HG03135 (cell line): ENCODE results near the gene BAMBI.

Source experiments
- ATAC-seq: cut with Tn5 transposase; IDR thresholded peaks from one replicate; pipeline ENCODE4 v1.9.1; 2021; ENCODE audit warnings: mild to moderate bottlenecking, moderate library complexity; ENCODE audit not compliant: unreplicated experiment

Gene BAMBI

DNA sequence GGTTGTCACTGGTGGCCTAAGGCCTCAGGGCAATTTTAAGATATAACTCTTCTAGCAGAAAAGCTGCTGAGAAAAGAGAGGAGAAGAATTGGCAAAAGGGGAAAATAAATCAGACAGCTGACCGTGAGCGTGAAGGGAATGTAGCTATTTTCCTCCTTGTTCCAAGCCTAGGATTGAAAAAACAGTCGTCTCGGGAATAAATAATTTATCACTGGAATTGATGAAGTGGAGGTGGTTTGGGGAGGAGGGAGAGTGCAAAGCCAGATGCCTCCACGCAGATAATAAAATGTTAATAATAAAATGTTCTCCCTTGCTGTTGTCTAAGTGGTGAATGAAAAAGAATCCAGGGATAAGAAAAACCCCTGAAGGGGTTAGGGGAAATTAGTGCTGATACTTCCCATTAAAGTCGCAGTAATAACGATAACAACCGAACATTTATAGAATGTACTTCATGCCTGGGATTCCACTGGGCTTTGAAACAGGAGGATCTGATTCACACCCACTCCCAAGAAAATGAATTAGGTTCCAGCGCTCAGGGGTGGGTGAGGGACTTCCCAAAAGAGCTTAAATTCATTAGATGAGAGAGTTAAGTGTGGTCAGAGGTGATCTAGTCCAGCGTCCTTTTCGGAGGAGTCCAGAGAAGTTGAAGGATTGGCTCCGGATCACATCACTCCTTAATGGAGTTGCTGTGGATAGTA lies 27.3 kb downstream of the BAMBI start:
- ATAC-seq, result no peak

DNA sequence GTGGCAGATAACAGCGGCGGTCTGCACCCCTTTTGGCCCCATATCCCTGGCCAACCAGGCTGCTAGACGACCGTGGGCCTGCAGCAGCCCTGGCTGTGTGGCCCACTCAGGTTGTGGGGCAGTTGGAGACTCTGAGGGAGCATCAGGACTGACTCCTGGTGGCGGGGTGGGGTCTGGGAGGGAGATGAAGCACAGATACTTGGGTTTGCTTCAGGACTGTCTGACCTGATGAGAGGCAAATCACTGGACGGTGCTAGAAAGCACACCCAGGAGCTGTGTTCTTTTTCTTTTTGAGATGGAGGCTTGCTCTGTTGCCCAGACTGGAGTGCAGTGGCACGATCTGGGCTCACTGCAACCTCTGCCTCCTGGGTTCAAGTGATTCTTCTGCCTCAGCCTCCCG lies 28.2 kb downstream of the BAMBI start:
- no peak for ATAC-seq

DNA sequence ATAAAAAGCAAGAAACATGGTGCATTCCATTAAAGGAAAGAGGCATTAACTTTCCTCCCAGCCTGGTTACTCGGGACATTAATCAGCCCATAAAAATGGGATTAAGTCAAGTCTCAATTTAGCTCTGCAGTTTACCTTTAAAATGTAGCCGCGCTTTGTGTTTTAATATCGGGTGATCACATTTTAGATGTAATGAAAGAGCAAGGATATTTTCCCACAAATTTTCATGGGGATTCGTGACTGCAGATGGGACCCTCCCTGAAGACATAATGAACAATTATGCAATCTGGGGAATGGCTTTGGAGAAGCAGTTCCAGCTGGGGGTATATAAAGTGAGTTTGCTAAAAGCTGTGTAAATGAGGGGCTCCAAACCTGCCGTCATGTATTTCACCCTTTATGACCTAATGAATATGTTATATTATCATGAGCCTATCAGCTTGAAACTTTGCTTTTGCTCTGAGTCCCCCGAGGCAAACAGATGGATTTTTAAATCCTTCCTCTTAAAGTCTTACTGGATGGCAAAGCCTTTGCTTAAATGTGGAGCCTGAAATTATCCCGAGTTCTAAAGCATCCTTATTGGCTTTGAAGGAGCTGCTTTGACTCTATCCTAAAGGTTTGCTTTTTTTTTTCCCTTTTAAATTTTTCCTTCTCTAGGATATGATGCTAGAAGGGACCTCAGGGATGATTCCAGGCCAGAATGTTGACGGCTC lies 31.8 kb downstream of the BAMBI start:
- ATAC-seq, result no peak

DNA sequence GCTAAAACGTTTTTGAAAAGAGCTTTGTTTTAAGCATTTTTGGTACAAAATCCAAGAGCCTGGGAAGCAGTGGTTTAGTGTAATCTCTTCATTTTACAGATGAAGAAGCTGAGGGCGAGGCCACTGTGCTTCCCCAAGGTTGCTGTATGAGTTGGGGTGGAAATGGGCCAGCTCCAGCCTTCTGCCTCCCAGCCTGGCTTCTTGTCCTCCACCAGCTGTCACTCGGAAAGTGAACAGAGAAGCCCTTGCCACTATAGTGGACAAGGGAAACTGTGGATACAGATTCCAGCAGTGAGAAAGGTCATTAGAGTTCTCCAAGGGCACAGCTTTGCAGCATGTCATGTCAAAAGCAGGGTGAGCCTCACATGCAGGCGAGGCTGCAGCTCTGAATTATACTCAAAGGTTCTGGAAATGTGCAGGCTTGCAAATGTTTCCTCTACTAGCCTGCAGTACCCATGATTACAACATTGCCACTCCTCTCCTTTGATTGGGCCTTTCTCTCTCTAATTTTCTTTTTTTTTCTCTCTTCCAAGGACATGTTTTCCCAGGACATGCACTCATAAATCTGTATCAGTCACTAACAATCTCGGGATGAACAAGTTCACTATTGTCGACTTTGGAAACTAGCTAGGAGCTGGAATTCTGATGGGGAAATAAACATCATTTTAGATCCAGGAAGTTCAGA lies 33.0 kb downstream of the BAMBI start:
- ATAC-seq, result no peak

DNA sequence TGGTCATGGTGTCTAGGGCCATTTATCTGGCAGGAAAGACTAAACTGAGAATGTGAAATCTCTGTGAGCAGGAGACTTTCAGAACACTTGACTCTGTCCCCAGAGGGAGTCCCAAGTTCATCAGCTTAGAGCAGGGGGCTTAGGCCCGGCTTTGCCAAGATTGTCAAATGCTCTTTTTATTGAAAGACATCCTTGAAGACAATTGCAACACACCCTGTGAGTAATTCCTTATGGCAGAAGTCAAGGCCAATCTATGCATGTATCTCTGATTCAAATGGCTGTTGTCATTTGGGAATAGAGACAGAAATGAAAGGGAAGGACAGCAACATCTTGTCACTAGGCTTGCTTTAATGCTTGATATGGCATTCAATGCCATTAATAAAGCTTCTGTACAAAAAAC lies 33.7 kb downstream of the BAMBI start:
- no peak for ATAC-seq

DNA sequence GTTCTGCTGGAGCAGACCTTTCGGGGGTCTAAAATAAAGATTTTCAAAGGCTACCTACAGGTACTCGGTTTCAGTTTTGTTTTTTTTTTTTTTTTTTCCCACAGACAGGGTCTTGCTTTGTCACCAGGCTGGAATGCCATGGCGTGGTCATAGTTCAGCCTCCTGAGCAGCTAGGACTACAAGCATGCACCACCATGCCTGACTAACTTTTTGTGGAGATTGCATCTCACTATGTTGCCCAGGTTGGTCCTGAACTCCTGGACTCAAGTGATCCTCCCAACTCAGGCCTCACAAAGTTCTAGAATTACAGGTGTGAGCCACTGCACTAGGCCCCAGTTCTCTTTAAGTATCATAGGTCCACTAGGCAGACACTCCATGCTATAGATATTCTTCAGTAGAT lies 34.5 kb downstream of the BAMBI start:
- ATAC-seq, result no peak

DNA sequence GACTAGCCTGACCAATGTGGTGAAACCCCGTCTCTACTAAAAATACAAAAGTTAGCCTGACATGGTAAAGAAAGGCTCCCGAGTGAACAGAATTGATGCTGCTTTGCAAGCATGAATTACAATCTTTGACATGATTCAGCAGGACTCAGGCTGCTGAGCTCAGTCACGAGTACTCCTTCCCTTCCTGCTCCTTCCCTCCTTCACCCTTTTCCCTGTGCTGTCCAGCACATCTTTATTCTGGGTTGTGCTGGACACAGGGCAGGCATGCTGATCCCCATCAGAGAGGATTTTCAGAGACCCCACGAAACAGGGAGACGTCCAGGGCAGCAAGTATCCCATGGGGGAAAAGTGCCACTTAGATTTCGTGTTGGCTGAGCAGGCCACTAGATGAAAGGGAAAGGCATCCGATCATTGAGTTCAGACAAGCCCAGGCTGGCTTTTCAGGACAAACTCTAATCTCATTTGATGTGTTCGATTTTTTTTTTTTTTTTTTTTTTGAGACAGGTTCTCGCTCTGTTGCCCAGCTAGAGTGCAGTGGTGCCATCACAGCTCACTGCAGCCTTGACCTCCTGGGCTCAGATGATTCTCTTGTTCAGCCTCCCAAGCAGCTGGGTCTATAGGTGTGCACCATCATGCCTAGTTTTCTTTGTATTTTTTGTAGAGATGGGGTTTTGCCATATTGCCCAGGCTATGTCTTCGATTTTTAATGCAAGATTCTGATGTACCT lies 36.5 kb downstream of the BAMBI start:
- no peak for ATAC-seq

DNA sequence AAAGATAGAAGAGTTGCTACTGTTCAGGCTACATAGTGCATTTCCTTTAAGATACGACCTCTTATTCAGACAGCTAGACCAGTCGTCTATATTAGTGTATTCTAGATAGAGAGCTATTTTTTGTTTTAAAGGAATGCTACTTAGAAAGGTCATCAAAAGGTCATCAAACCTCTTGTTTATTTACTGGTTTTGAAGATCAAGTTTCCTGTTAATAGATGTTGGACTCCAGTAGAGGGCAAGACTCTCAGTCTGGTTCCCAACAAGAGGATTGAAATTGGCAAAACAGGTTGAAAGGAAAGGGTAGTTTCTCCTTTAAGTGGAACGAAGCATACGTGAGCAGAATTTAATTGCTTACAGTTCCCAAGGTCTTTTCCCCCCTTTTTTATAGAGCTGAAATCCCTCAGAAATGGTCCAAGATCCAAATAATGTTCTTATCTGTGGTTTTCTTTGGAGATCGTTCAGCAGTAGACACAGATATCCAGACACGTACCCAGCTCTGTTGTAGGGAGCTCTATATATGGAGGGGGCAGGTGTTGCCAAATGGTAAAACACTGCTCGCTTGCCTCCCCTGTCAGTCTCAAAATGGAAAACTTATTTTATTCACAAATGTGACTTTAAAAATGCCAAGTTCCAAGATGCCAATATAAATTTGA lies 37.2 kb downstream of the BAMBI start:
- no peak for ATAC-seq

DNA sequence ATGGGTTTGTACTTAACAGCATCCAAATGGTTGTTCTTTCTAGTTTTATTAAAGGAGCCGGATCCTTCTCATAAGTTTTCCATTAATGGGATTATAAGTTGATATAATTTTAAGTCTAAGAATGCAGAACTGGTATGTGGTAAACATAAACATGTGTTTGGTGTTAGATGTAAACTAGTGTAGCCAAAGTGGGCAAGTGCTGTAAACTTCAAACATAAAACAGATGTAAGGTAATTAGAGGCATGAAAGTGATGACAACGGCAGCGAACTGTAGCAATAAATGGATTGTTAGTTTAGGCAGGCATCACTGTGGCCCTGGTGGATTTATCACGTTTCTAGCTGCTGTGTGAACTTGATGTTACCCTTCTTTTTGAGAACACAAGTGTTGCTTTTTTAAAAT lies 37.9 kb downstream of the BAMBI start:
- no peak for ATAC-seq

DNA sequence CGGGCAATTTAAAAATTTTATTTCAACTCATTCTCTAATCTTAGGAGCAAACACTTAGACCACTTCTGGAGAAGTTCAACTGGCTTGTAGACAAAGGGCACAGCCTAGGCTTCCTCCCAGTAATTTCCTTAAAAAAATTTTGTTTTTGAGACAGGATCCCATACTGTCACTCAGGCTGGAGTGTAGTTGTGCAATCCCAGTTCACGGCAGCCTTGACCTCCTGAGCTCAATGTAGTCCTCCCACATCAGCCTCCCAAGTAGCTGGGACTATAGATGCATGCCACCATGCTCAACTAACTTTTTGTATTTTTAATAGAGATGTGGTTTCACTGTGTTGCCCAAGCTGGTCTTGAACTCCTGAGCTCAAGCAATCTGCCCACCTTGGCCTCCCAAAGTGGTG lies 38.4 kb downstream of the BAMBI start:
- ATAC-seq, result no peak

DNA sequence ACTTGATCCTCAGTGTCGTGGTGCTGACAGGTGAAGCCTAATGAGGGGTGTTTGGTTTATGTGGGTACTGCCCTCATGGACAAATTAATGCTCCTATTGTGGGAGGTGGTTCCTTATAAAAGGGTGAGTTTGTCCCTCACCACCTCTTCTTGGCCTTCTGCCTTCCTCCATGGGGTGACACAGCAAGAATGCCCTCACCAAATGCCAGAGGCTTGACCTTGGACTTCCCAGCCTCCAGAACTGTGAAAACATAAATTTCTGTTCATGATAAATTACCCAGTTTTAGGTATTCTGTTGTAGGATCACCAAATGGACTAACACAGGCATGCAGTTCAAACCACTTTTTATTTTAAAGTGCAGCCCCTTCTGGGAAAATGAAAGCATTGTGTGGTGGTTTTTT lies 39.4 kb downstream of the BAMBI start:
- no peak for ATAC-seq

DNA sequence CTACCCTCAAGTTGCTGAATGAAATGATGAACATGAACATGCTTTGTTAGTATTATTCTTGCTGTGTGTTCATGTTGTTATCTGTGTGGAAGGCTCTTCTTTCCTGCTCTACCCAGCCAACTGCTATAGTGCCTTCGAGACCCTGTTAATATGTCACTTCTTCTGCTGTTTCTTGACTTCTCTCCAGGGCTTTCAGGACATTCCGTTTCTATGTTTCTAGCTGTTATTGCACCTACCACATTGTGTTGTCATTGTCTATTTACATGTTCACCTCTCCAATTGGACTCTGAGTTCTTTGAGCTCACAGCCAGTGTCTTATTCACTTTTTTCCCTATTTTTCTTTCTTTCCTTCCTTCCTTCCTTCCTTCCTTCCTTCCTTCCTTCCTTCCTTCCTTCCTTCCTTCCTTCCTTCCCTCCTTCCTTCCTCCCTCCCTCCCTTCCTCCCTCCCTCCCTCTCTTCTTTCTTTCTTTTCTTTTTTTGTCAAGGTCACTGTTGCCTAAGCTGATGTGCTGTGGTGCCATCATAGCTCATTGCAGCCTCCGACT lies 40.4 kb downstream of the BAMBI start:
- ATAC-seq, result no peak

DNA sequence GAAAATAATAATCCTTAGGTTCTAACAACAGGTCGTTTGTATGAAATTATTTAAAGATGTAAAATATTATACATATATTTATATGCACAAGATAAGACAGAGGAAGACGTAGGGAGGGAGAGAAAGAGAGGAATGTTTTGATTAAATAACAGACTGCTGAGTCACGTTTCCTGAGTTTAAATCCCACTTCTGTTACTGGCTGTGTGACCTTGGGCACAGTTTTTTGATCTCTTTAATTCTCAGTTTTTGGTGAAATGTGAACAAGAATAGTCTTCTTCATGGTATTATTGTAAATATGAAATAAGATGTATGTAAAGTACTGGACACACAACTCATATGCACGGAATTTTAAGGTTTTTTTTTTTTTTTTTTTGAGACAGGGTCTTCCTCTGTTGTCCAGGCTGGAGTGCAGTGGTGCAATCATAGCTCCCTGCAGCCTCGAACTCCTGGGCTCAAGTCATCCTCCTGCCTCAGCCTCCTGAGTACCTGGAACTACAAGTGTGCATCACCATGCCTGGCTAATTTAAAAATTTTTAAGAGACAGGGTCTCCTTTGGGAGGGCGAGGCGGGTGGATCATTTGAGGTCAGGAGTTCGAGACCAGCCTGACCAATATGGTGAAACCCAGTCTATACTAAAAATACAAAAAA lies 42.6 kb downstream of the BAMBI start:
- no peak for ATAC-seq

DNA sequence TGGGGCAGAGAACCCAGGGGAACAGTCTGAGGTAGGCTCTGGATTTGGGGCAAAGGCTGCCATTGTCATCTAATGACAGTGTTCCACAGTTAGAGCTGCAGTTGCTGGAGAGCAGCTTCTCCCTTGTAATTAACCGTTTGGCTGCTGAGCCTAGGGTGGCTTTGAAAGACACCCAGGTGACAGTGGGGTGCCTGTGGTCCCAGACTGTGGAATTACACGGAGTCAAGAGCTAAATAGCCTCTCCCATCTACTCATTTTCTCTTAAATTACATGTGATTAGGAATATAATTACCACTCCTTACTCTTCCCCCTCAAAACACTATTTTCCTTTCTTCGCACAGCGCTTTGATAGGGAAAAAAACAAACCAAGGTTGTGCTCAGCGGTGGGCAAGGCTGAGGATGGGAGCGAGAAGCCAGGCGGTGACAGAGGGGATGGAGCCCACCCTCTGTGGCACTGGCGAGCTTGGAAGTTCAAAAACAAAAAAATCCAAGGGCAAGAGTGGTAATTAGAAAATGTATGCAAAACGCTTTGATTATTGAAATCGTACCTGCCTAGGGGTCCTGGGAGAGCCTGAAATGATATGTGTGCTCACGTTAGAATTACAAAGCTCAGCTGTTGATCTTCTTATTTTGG lies 44.1 kb downstream of the BAMBI start:
- ATAC-seq, result no peak

DNA sequence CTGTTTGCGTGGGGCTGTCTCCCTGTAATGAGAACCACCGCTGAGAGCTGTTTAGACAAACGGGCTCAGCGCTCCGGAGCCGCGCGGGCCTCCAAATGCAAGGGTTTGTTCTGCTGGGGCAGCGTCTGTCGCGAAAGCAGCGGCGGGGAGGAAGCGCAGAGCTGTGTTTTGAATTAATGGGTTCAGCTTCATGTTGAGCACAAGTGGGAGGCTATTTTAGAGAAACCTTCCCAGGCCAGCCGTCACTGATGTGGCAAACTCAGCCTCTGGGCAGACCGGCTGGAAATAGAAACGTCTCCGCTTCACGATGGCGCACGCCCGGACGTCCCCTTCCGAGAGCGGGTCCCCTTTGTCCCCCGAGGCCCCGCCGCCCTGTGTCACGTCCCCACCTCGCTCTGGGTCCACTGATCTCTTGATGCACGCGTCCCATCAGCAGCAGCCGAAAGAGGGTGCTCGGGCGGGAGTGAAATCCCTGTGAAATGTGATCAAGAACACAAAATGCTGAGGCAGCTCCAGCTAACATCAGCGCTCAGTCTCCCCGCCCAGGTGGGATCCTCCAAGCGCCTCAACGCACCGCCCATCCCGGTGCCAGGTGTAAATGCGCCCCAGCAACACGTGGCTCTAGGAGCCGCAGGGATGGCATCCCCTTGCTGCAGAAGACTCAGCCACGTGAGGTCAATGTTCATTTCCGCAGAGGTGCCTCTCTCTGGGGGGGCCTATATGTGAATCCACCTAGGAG lies 44.9 kb downstream of the BAMBI start:
- ATAC-seq, result no peak

DNA sequence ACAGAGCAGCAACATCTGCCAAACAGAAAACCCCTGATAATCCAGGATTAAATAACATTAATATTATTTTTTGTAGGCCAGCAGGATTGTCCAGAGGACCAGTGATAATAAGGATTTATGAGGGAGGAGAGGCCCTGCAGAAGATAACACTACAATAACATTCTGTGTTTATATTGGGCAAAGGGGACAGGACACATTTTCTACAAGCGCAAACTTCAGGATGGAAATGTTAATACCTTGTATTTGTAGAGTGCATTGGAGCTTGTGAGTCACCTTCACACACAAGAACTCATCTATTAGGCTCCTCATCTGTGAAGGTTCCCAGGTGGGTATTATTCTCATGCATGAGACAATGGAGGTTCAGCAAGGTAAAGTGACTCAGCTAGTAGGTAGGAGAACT lies 51.0 kb downstream of the BAMBI start:
- no peak for ATAC-seq

DNA sequence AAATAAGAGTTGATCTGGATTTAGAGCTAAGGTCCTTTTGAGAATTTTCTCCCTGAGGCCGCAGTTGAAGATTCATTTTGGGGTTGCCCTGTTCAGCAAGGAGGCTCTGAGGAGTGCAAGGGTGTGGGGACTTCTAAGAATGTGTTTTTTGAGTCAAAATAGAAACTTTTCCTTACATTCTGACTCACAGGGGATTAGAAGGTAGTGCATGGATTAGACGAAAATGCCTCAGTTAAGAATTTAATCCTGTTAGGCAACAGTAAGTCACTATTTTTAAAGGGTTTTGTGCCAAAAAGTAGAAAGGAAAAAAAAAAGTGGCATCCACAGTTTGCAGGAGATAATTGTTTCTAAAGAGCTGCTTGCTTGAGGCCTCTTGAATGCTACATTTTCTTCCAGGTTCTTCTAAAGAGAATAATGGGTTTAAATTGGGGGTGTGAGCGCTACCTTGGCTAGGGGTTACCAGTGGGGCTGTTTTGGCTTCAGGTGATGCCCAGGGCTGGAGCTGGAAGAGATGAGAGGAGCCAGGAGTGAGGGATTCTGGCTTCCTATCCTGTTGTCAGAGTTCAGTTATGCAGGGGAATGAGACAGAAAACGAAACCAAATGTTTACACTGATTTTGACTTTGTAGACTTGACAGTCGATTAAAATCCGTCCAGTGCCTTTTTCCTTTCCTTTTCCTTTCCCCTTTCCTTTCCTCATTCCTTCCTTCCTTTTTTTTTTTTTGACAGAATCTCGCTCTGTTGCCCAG lies 52.9 kb downstream of the BAMBI start:
- no peak for ATAC-seq

DNA sequence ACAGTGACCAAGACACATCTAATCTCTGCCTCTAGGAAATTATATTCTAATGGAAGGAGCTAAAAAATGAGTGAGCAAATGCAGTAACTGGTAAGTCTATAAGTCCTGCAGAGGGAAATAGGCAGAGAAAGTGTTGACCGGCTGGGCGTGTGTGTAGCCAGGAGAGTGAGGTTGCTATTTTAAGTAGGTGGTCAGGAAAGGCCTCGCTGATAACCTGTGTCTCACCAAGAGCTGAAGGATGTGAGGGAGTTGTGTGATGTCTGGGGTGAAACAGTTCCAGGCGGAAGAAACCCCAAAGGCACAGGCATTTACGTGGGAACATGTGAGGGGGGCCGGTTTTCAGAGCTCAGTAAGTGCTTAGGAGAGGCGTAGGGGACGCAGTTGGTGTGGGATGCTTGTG lies 54.8 kb downstream of the BAMBI start:
- ATAC-seq, result no peak
